Neural progenitor cell (in vitro differentiated cells): Measurements from ENCODE around the gene GPHN.

ENCODE experiments used
- CTCF ChIP-seq: fragments of 200-600 bp; sonication (generic); IDR thresholded peaks from 2 replicates; pipeline ENCODE4 v1.5.1; 2017; ENCODE audit warnings: antibody characterized with exemption, mild to moderate bottlenecking
- EZH2phosphoT487 ChIP-seq: fragments of 200-600 bp; sonication (generic); IDR thresholded peaks from 2 replicates; pipeline ENCODE4 v1.6.1; 2017; ENCODE audit warnings: antibody characterized with exemption

GRCh38 chr14:66482873-66483272 lies 25.1 kb upstream of the GPHN start:
- TF ChIP-seq CTCF (no peak), EZH2phosphoT487 (no peak)
